ENCODE data around the gene DDX18. TPM values are rescaled to one million over a fixed set of nuclear protein-coding genes. Genes with fewer than 3 reads are reported as not detected.

The DDX18 gene
- total RNA-seq, 1 experiment from 2014 or later: 107 TPM

DNA sequence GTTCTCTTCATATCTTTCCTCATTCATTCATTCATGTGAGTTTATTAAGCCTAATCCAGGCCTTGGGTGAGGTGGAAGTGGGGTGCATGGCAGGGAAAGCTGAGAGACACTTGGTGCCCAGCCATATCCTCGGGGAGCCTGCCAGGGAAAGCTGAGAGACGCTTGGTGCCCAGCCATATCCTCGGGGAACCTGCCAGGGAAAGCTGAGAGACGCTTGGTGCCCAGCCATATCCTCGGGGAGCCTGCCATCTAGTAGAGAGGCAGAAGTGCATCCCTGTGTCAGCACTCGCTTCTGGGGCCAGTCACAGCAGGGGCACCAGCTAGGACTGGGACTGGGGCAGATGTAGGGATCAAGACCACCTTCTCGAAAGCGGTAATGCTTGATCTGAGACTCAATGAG, 39.4 kb downstream of the DDX18 start (continued):
- TF ChIP-seq, protein P1, sequence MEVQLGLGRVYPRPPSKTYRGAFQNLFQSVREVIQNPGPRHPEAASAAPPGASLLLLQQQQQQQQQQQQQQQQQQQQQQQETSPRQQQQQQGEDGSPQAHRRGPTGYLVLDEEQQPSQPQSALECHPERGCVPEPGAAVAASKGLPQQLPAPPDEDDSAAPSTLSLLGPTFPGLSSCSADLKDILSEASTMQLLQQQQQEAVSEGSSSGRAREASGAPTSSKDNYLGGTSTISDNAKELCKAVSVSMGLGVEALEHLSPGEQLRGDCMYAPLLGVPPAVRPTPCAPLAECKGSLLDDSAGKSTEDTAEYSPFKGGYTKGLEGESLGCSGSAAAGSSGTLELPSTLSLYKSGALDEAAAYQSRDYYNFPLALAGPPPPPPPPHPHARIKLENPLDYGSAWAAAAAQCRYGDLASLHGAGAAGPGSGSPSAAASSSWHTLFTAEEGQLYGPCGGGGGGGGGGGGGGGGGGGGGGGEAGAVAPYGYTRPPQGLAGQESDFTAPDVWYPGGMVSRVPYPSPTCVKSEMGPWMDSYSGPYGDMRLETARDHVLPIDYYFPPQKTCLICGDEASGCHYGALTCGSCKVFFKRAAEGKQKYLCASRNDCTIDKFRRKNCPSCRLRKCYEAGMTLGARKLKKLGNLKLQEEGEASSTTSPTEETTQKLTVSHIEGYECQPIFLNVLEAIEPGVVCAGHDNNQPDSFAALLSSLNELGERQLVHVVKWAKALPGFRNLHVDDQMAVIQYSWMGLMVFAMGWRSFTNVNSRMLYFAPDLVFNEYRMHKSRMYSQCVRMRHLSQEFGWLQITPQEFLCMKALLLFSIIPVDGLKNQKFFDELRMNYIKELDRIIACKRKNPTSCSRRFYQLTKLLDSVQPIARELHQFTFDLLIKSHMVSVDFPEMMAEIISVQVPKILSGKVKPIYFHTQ (CRISPR knock-in tag; IDR thresholded peaks at IDR 0.05): no peak
- TF ChIP-seq, protein P2, sequence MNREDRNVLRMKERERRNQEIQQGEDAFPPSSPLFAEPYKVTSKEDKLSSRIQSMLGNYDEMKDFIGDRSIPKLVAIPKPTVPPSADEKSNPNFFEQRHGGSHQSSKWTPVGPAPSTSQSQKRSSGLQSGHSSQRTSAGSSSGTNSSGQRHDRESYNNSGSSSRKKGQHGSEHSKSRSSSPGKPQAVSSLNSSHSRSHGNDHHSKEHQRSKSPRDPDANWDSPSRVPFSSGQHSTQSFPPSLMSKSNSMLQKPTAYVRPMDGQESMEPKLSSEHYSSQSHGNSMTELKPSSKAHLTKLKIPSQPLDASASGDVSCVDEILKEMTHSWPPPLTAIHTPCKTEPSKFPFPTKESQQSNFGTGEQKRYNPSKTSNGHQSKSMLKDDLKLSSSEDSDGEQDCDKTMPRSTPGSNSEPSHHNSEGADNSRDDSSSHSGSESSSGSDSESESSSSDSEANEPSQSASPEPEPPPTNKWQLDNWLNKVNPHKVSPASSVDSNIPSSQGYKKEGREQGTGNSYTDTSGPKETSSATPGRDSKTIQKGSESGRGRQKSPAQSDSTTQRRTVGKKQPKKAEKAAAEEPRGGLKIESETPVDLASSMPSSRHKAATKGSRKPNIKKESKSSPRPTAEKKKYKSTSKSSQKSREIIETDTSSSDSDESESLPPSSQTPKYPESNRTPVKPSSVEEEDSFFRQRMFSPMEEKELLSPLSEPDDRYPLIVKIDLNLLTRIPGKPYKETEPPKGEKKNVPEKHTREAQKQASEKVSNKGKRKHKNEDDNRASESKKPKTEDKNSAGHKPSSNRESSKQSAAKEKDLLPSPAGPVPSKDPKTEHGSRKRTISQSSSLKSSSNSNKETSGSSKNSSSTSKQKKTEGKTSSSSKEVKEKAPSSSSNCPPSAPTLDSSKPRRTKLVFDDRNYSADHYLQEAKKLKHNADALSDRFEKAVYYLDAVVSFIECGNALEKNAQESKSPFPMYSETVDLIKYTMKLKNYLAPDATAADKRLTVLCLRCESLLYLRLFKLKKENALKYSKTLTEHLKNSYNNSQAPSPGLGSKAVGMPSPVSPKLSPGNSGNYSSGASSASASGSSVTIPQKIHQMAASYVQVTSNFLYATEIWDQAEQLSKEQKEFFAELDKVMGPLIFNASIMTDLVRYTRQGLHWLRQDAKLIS (CRISPR knock-in tag; IDR thresholded peaks at IDR 0.05; ENCODE audit: borderline replicate concordance): no peak
- TF ChIP-seq MXD4 (CRISPR knock-in tag; IDR thresholded peaks at IDR 0.05; ENCODE audit: borderline replicate concordance) (no peak), ZNF416 (CRISPR knock-in tag; IDR thresholded peaks at IDR 0.05) (no peak), PRRX2 (CRISPR knock-in tag; IDR thresholded peaks at IDR 0.05) (no peak)
- TF ChIP-seq, protein P3, sequence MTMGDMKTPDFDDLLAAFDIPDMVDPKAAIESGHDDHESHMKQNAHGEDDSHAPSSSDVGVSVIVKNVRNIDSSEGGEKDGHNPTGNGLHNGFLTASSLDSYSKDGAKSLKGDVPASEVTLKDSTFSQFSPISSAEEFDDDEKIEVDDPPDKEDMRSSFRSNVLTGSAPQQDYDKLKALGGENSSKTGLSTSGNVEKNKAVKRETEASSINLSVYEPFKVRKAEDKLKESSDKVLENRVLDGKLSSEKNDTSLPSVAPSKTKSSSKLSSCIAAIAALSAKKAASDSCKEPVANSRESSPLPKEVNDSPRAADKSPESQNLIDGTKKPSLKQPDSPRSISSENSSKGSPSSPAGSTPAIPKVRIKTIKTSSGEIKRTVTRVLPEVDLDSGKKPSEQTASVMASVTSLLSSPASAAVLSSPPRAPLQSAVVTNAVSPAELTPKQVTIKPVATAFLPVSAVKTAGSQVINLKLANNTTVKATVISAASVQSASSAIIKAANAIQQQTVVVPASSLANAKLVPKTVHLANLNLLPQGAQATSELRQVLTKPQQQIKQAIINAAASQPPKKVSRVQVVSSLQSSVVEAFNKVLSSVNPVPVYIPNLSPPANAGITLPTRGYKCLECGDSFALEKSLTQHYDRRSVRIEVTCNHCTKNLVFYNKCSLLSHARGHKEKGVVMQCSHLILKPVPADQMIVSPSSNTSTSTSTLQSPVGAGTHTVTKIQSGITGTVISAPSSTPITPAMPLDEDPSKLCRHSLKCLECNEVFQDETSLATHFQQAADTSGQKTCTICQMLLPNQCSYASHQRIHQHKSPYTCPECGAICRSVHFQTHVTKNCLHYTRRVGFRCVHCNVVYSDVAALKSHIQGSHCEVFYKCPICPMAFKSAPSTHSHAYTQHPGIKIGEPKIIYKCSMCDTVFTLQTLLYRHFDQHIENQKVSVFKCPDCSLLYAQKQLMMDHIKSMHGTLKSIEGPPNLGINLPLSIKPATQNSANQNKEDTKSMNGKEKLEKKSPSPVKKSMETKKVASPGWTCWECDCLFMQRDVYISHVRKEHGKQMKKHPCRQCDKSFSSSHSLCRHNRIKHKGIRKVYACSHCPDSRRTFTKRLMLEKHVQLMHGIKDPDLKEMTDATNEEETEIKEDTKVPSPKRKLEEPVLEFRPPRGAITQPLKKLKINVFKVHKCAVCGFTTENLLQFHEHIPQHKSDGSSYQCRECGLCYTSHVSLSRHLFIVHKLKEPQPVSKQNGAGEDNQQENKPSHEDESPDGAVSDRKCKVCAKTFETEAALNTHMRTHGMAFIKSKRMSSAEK (CRISPR knock-in tag; IDR thresholded peaks at IDR 0.05; ENCODE audit: borderline replicate concordance): no peak
- TF ChIP-seq, protein P4, sequence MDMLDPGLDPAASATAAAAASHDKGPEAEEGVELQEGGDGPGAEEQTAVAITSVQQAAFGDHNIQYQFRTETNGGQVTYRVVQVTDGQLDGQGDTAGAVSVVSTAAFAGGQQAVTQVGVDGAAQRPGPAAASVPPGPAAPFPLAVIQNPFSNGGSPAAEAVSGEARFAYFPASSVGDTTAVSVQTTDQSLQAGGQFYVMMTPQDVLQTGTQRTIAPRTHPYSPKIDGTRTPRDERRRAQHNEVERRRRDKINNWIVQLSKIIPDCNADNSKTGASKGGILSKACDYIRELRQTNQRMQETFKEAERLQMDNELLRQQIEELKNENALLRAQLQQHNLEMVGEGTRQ (CRISPR knock-in tag; IDR thresholded peaks at IDR 0.05): no peak

DNA sequence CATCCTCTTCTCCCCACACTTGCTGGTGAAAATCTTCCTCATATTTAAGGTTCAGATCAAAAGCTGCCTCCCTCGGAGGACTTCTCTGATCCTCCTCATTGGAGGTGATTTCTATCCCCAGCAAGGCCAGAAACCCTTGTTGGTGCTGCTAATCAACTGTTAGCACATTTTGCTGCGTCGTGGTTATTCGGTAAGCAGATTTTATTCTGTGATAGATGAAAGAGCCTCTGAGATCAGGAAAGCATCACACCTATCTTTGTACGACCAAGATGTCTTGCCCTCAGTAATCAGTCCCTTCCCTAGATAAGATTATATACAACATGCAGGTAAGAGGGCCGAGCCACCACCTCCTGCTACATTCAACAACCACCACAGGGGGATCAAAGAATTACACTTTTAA, 40.1 kb downstream of the DDX18 start:
- ATAC-seq: no peak
- POLR2A ChIA-PET: no interaction called here
- CTCF ChIA-PET: interaction anchor here (1.9 kb wide), 1 partner anchor 40 kb away, joined by 5 read pairs; the partner anchor contains the start of gene DDX18
- no peak for TF ChIP-seq IRF2 (CRISPR knock-in tag; IDR thresholded peaks at IDR 0.05; ENCODE audit: borderline replicate concordance, low read depth)
- TF ChIP-seq TEAD4 (CRISPR knock-in tag; IDR thresholded peaks at IDR 0.05): no peak
- TF ChIP-seq CREB1 (CRISPR knock-in tag; IDR thresholded peaks at IDR 0.05): no peak
- TF ChIP-seq, protein P5, sequence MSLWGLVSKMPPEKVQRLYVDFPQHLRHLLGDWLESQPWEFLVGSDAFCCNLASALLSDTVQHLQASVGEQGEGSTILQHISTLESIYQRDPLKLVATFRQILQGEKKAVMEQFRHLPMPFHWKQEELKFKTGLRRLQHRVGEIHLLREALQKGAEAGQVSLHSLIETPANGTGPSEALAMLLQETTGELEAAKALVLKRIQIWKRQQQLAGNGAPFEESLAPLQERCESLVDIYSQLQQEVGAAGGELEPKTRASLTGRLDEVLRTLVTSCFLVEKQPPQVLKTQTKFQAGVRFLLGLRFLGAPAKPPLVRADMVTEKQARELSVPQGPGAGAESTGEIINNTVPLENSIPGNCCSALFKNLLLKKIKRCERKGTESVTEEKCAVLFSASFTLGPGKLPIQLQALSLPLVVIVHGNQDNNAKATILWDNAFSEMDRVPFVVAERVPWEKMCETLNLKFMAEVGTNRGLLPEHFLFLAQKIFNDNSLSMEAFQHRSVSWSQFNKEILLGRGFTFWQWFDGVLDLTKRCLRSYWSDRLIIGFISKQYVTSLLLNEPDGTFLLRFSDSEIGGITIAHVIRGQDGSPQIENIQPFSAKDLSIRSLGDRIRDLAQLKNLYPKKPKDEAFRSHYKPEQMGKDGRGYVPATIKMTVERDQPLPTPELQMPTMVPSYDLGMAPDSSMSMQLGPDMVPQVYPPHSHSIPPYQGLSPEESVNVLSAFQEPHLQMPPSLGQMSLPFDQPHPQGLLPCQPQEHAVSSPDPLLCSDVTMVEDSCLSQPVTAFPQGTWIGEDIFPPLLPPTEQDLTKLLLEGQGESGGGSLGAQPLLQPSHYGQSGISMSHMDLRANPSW (CRISPR knock-in tag; conservative IDR thresholded peaks at IDR 0.05; ENCODE audit: low read depth): no peak
- no peak for TF ChIP-seq ZNF317 (CRISPR knock-in tag; IDR thresholded peaks at IDR 0.05; ENCODE audit: borderline replicate concordance, low read depth)
- no peak for TF ChIP-seq SMAD4 (CRISPR knock-in tag; IDR thresholded peaks at IDR 0.05)
- no peak for TF ChIP-seq FOXJ3 (CRISPR knock-in tag; IDR thresholded peaks at IDR 0.05; ENCODE audit: borderline replicate concordance)
- no peak for TF ChIP-seq TCF7 (CRISPR knock-in tag; IDR thresholded peaks at IDR 0.05; ENCODE audit: low read depth)
- TF ChIP-seq, protein P6, sequence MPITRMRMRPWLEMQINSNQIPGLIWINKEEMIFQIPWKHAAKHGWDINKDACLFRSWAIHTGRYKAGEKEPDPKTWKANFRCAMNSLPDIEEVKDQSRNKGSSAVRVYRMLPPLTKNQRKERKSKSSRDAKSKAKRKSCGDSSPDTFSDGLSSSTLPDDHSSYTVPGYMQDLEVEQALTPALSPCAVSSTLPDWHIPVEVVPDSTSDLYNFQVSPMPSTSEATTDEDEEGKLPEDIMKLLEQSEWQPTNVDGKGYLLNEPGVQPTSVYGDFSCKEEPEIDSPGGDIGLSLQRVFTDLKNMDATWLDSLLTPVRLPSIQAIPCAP (CRISPR knock-in tag; IDR thresholded peaks at IDR 0.05): no peak
- TF ChIP-seq ZBTB21 (CRISPR knock-in tag; IDR thresholded peaks at IDR 0.05; ENCODE audit: borderline replicate concordance): no peak

More for the DNA sequence above, 40.1 kb downstream of the DDX18 start:
- Mint-ChIP-seq H3K36me3 (no peaks in the 10 kb centered on the region), H3K27me3 (ENCODE audit: low read depth) (peaks cover 24% of the 10 kb centered on the region), H3K27ac (no peak overlapping the region), H3K9me3 (no peaks in the 10 kb centered on the region), H3K4me1 (peaks cover 35% of the 10 kb centered on the region), H3K4me3 (no peak overlapping the region)
- no peak for DNase-seq (ENCODE audit: low spot score)

Measured in WTC11 (cell line).